Left cardiac atrium (tissue), 4 donors: ENCODE measurements around the gene DACH1. TPM values are rescaled to one million over a fixed set of nuclear protein-coding genes. Genes with fewer than 3 reads are reported as not detected.
"Not testable (repeated sequence)": the region's sequence is repeated elsewhere in the genome, so short reads cannot be mapped to it uniquely, and the experiment has no call there.

Experiments
- ATAC-seq, 2 donors: fragments of 200-7000 bp; cut with Tn5 transposase; one replicate each; pipeline ENCODE4 v1.9.1; 2020; ENCODE audit warnings: mild to moderate bottlenecking in 2 of 2, moderate library complexity in 2 of 2
- DNase-seq: peaks from one replicate; pipeline ENCODE4 v3.0.0-alpha.2; 2020
- intact Hi-C, 2 donors: fragments of 100-400 bp; cut with DNase I; formaldehyde crosslinking; loops; one replicate each; pipeline versions ENCODE4 v1.14.1 to v1.15.1; 2022 to 2023
- total RNA-seq, 2 donors: library from RNA; stranded (reverse); fragmentation: NEBNext Ultra II Directional; extraction: Animal tissue kit (Norgen Biotek cat#: 25700); gene quantifications; one replicate each; pipeline ENCODE4 v1.2.1, GENCODE V29; 2021
- donor health status: DM: no; HTN: yes; CAD: no.
- donor health status: DM: no; HTN: yes; CAD: no; lungs with severe emphysema.
- donor health status: DM: yes; HTN: yes; CAD: no.
- donor health status: Dilated cardiomyopathy.

Gene DACH1
- total RNA-seq, 2 donors from 2014 or later = 1.7 to 3.1 TPM

DNA sequence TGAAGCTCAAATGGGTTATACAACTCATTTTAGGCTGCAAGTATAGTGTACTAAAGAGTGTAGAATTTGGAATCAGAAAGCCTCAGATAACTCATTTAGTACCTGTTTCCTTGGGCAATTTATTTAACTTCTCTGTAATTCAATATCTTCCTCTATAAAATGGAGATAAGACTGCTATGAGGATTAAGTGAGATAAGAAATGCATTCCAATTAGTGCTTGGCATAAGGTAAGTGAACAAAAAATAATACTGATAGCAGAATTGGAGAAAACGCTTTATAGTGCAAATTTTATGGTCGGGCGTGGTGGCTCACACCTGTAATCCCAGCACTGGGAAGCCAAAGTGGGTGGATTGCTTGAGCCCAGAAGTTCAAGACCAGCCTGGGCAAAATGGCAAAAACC is 25.0 kb downstream of the DACH1 start:
- intact Hi-C loops = no loop called here
- no peak for ATAC-seq
- DNase-seq = no peak

DNA sequence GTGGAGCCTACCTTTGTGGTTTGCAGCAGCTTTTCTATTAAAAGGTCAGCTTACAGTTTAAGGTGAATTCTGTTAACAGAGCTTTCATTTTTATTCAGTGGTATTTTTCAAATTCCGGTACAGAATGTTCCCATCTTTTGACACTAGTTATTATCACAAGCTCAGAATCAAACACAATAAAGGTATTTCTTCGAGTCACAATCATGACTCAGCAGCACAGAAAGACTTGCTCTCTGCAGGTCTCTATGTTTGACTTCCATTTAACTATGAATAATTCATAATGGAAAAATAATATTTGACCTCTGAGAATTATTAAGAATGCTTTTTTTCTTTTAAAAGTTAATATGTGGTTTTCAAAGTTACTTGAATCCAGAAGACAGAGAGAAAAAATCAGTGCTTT is 28.2 kb downstream of the DACH1 start:
- ATAC-seq (no peak), DNase-seq (no peak)
- intact Hi-C loops = no loop called here

DNA sequence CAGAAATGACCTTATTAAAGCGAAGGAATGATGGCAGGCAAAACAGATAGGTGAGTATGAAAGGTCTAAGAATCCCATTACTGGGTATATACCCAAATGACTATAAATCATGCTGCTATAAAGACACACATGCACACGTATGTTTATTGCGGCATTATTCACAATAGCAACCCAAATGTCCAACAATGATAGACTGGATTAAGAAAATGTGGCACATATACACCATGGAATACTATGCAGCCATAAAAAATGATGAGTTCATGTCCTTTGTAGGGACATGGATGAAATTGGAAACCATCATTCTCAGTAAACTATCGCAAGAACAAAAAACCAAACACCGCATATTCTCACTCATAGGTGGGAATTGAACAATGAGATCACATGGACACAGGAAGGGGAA is 29.4 kb downstream of the DACH1 start:
- intact Hi-C loops = not testable (repeated sequence)

DNA sequence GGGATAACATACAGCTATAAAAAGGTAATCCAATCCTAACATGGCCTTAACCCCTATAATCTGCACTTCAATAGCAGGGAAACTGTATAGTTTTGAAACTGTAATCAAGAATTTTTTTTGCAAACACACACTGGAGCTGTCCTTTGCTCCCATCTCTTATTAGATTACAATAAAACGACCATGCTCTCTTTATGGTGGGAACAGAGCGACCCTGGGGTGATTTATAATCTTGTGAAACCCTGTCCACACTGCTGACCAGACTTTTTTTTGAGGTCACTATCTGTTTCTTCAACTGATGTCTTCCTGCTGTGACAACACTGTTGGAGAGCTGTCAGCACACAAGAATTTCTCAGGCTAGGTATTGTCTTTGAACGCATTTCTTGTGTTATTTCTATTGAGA is 35.3 kb downstream of the DACH1 start:
- ATAC-seq (no peak), DNase-seq (no peak)
- intact Hi-C loops = no loop called here

More for the DNA sequence above, 29.4 kb downstream of the DACH1 start:
- not testable (repeated sequence) for ATAC-seq, DNase-seq

DNA sequence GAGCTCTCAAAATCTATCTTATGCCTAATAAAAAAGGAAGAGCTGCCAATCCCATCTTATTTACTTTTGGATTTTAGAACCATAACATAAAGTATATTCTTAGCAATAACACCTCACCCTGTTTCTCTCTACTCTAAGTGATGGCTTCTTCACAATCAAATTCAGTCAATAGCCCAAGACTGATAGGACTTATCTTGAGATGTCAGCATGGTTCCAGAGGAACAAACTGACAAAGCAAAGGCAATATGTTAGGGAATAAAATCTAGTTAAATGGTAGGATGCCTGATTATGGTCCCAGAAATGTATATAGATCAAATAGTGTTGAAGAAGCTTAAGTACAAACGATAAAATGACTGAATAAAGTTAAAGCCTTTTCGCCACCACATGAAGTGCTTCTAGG is 36.3 kb downstream of the DACH1 start:
- DNase-seq (no peak), ATAC-seq (no peak)
- intact Hi-C loops = no loop called here

DNA sequence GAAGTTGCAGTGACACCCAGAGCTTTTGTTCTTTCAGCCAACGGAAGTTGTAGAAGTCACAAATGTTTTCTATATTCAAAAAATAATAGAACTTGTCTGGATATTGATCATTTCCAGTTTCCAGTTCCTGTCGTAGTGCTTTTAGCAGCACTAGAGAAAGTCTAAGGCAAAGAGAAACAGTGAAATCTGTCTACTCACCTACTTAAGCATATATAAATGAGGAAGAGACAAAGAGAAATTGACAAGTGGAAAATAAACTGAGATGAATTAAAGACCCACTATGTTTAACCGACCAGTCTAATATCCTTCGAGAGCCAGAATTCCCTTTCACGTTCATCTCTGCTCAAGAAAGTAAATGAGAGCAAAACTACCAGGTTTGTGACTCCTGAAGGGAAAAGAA is 36.7 kb downstream of the DACH1 start:
- no peak for ATAC-seq
- intact Hi-C loops = no loop called here

DNA sequence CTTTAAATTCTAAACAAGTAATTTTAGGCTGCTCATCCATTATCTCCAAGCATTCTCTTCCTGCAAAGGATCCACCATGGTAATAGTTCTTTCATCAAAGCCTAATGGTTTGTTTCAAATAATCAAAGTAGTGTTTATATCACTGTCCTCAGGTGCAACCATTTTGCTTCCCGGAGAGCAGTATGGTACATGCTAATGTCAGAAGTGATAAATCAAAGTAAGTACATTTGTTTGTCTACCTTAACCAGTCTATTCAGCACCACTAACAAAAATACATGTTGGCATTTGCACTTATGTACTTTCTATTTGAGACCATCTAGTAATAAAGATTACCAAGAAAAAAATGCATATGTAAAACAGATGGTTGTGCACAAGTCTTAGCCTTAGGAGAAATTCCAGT is 37.5 kb downstream of the DACH1 start:
- intact Hi-C loops = no loop called here
- ATAC-seq = no peak

More for the DNA sequence above, 36.7 kb downstream of the DACH1 start:
- DNase-seq = no peak

DNA sequence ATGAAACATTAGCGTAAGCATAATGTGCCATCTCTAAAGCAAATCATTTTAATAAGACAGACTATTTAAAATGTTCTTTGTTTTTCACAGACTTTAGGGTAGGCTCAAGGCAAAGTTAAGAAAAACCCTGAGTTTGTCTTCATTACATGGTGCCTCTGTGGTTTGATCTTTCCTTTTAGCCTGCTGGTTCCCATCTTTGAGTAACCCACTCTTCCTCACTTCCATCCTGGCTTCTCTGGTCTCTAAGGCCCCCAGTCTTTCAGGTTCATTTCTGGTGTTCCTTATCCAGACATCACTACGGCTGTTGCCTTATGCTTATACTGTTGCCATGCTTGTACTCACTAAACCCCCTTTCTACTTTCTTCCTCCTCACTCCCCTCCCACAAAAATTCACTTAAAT is 38.4 kb downstream of the DACH1 start:
- ATAC-seq (no peak), DNase-seq (no peak)
- intact Hi-C loops = no loop called here

More for the DNA sequence above, 37.5 kb downstream of the DACH1 start:
- no peak for DNase-seq

DNA sequence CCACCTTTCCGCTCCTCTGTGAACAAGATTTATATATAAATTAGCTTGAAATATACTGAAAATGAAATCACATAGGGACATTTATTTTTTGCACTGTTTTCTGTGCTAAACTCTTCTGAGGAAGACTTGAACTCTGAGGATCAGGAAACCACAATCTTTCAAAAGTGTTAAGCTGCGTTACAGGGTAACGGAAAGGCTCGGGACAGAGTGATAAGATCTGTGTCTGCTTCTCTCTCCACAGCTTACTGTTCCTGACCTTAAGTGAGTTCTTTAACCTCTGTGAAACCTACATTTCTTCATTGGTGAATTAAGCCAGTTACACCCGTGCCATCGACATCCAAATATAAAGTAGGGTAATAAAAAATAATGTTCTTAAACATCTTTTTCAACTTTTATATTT is 38.9 kb downstream of the DACH1 start:
- DNase-seq (no peak), ATAC-seq (no peak)
- intact Hi-C loops = no loop called here

DNA sequence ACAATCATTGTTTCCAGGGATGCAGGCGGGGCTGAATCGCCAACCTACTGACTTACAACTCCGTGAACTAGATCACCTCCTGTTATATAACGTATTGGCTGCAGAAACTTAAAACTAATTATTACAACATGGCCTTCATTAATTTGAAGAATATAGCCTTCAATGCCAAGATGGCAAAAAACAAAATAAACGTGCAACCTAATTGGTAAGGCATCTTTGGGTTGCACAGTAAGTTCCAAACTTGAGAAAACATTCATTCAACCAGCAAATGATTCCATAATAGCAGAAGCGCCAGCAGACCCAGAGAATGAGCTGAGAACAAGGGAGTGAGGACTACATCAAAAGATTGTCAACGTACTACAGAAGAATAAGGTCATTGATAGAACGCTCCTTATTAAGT is 39.8 kb downstream of the DACH1 start:
- DNase-seq = no peak
- no peak for ATAC-seq
- intact Hi-C loops = no loop called here

DNA sequence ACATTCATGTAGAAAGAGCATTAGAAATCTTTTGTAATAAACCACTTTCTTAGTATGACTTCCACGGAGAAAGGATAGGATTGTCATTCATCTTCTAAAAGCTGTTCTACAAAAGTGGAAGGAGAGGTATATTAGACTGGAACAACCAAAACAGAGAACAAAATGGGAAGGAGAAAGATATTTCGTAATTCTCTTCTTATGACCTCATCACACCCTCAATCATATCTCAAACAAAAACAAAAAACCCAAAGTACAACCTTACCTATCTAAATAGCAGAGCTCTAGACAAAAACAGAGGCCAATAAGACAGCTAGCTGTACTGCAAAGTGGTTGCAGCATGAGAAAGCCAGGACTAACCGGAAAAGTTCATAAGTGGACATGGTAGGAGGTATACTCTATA is 46.3 kb downstream of the DACH1 start:
- DNase-seq (no peak), ATAC-seq (no peak)
- intact Hi-C loops = no loop called here

DNA sequence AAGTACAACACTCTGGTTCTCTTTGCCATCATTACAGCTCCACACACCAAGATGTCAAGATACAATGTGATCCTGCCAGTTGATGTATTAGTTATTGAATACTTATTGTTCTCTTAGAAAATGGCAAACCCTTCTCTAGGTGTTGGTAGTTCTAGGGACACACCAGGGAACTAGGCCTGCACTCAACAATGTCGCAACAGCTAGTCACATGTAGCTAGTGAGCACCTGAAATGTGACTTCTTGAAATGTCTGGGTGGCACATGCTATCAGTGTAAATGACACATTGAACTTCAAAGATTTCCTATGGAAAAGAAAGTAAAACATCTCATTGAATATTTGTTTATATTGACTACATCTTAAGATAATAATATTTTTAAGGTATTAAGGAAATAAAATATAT is 49.7 kb downstream of the DACH1 start:
- intact Hi-C loops = no loop called here
- no peak for DNase-seq
- no peak for ATAC-seq

DNA sequence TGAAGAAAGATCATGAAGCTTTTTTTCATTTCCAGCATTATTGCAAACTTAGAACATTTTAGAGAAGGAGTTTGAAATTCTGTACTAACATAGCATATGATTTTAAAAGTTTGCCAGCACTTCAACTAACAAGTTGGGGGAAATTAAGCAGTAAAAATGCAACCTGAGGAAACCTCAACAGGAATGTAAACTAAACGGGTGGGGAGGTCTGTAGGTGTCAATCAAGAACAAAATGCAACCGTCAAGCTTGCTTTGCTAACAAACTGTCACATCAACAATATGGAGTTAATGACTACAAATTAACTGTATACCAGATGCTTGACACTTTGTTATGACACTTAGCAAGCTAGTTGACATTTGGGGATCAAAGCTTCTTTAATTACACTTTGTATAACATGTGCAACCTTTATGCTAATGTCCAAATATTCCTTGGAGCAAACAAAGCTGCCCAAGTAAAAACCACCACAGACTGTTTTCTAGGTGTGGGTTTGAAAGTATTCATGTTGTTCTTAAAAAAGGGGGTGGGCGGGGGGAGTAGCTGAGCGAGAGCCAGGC is 52.1 kb downstream of the DACH1 start:
- intact Hi-C loops = no loop called here
- ATAC-seq (no peak), DNase-seq (no peak)

DNA sequence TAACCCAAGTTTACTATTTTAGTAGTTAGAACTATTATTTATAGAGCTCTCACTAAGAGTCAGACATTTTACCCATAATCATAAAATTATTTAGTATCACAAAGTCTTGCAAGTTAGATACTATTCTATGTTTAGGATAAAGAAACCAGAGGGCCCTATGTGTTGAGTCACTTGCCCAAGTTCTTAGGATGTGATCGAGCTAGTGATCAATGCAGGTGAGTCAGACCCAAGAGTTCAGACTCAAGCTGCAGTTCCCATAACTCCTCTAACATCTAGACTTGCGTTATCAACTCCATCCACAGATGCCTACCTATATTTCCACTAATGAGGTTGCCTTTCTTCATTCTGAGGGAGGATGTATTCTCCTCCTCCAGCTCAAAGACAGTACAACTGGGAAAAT is 53.8 kb downstream of the DACH1 start:
- intact Hi-C loops = no loop called here
- no peak for DNase-seq
- ATAC-seq = no peak

DNA sequence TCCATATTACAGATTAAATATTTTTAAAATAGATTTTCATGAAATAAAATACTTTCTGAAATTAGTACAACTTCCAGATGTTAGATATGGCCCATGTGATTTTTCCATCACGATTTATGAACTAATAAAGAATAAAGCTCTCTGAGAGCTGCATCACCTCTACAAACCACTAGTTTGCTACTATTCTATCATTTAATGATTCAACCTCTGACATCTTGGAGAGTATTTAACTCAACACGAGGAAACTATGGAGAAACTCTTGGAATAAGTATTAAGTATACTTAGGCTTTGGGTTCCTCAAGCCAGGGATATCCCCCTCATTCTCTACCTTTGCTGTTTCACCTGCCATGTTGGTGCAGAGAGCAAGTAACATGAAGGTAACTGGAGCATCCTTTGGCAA is 55.7 kb downstream of the DACH1 start:
- intact Hi-C loops = no loop called here
- DNase-seq (no peak), ATAC-seq (no peak)

DNA sequence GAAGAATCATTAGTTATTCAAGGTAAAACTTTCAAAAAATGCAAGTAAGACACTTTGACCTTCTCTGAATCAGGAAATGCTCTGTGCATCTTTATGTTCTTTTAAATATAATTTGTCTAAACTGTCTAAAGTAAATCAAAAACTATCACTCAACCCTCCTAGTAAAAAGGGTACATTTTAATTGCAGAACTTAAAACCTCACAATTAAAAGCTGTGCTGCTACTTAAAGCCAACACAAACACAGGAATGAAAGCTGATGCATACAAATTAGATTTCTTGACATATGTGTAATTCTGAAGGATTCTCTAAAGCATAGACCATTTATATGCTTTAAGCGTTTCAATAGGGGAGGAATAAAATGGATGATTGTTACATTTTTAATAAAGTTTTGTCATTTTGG is 58.3 kb downstream of the DACH1 start:
- DNase-seq (no peak), ATAC-seq (no peak)
- intact Hi-C loops = no loop called here

DNA sequence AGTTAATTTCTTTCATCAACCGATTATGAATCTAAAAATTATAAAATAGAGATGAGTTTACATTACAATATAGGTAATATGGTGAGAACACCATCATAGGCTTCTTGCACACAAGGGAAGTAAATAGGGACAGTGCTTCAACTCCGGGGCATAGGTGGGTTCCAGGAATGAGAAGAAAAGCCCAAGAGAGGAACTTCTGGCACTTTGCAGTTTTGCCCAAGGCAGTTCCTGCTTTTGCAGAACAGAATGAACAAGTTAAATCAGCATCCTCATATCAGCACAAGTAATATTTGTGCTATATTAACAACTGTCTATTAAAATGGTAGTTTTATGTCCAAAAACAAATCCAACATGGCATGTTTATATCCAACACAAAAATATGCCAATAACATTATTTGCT is 60.1 kb downstream of the DACH1 start:
- no peak for DNase-seq
- intact Hi-C loops = no loop called here
- ATAC-seq = no peak

DNA sequence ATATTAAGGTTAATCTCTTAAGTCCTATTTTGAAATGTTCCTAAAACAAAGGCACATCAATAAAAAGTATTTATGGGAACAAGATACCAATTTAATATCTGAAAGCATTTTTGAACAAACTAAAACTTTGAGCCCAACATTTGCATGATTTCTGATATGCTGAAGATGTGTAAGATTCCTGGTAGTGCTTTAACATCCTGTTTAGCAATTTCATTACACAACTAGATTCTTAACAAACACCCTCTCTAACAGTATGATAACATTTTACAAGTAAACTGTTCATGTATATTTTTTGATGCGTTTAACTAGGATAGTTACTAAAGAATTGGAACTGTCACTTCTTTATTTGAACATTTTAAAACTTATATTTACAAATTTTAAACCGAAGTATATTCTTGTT is 63.9 kb downstream of the DACH1 start:
- DNase-seq (no peak), ATAC-seq (no peak)
- intact Hi-C loops = no loop called here

DNA sequence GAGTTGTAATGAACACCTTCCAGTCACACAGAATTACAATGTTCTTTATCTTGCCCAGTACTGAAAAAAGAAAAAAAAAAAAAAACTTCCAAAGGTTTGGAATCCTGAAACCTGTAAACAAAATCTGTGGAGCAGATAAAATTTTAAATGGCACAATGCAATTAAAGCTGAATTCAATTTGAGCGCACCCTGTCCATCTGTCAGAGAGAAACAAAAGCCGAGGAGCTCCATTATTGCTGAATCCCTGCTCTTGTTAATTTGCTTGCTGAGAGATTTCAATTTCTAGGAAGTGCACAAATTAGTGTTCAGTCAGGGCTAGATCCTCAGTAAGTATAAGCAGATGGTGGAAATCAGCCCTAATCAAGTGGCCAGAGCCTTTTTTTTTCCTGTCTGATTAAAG is 65.2 kb downstream of the DACH1 start:
- DNase-seq = no peak
- intact Hi-C loops = no loop called here
- ATAC-seq = no peak

DNA sequence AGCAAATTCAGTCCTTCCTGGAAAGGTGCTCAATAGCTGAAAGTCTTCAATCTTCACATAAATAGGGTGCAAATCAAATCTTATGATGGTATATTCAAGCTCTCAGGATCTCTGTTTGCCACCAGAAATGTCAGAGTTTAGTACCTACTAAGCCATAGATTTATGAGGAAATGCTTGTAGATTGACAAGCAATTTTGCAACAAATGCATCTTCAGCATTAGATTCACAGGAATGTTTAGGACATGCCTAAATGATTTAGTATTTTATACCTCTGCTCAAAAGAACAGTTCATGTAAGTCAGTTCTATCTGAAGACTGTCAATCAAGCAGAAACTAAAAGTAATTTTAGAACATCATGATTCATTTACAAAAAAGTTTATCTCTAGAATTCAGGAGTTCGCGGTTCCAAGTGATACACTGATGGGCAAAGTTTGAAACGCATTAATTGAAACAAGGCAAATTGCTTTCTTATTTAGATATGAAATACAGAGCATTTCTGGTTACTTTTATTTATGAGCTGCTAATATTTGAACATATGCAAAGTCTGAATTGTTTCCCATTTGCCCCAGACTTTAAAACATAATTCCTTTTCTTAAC is 65.7 kb downstream of the DACH1 start:
- no peak for DNase-seq
- no peak for ATAC-seq
- intact Hi-C loops = no loop called here

DNA sequence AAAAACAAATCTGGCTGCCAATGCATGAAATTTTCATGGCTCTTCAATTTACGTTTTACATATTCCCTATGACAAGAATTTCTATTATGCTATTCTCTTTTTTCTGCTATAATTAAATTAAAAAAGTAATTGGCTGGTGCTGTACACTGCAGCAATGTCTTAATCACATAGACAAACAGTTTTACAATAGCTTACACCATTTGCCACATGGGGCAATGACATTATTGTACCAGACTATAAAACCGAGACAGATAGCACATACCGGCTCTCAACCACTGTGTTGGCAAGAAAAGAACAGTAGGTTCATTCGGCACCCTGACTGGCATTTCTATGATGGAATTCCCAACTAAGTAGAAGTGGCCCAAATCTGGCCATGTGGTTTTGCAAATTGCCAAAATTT is 67.7 kb downstream of the DACH1 start:
- DNase-seq (no peak), ATAC-seq (no peak)
- intact Hi-C loops = no loop called here

DNA sequence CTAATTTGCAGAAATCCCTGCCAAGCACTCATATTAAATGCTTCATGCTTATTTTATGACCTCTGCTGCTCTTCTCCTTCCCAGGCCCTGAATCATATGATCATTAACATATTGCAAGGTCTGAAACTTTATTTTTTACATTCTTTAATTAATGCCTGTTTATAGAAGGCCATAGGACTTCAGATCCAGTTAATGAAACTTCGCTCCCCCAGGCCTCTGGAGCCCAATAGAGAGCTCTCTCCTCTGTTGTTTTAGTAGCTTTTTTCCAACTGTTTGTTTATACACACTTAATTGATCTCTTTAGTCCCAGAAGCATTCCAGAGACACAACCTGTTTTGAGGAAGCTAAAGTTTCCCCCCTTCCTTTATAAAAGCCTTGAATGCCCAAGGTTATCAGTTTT is 68.3 kb downstream of the DACH1 start:
- intact Hi-C loops = no loop called here
- DNase-seq = no peak
- no peak for ATAC-seq
